Tibial nerve (tissue), 4 donors: Measurements from ENCODE around the gene SUGCT. TPM values are rescaled to one million over a fixed set of nuclear protein-coding genes. Genes with fewer than 3 reads are reported as not detected.

Experiments used
- DNase-seq, 2 donors: peaks; one replicate each; pipeline ENCODE4 v3.0.0-alpha.2; 2019; ENCODE audit warnings: low spot score in 2 of 2
- H3K27ac ChIP-seq, 4 donors: fragments of 200-600 bp; sonication (generic) in 3 of 4; one replicate each; pipeline ENCODE4 v1.5.1; 2017 to 2019; ENCODE audit warnings: mild to moderate bottlenecking in 1 of 4
- H3K27me3 ChIP-seq, 2 donors: fragments of 200-600 bp; sonication (generic) in 1 of 2; one replicate each; pipeline versions ENCODE4 v1.5.1 to v1.6.0; 2017 to 2019
- H3K36me3 ChIP-seq, 3 donors: fragments of 200-600 bp; sonication (generic); one replicate each; pipeline ENCODE4 v1.5.1; 2018 to 2019
- H3K4me1 ChIP-seq, 4 donors: fragments of 200-600 bp; sonication (generic) in 3 of 4; one replicate each; pipeline ENCODE4 v1.5.1; 2017 to 2019
- H3K4me3 ChIP-seq, 4 donors: fragments of 200-600 bp; sonication (generic) in 3 of 4; one replicate each; pipeline ENCODE4 v1.5.1; 2017 to 2019; ENCODE audit warnings: mild to moderate bottlenecking in 1 of 4, moderate library complexity in 1 of 4
- H3K9me3 ChIP-seq, 4 donors: fragments of 200-600 bp; sonication (generic) in 3 of 4; one replicate each; pipeline ENCODE4 v1.5.1; 2017 to 2019
- EP300 ChIP-seq, 2 donors: sonication (generic); formaldehyde crosslinking; IDR thresholded peaks; one replicate each; pipeline ENCODE4 v1.6.1; 2017; ENCODE audit warnings: antibody characterized with exemption in 2 of 2, mild to moderate bottlenecking in 1 of 2
- POLR2A ChIP-seq, 2 donors: fragments of 450-650 bp; IDR thresholded peaks; one replicate each; pipeline ENCODE4 v1.6.1; 2017; ENCODE audit warnings: antibody characterized with exemption in 2 of 2, mild to moderate bottlenecking in 2 of 2, moderate library complexity in 2 of 2
- WGBS, 2 donors: methylation state at CpG; one replicate each; pipeline ENCODE4 v1.1.5; 2018; 5-methylcytosine and 5-hydroxymethylcytosine counted together
- total RNA-seq, 4 donors: library from RNA; depleted of rRNA; stranded (reverse); fragments of >200 nt; gene quantifications; one replicate each; pipeline ENCODE4 v1.1.0, GENCODE V29; 2016
- TF ChIP-seq, protein P1 (sequence below), 5 experiments: fragments of 200-600 bp in 3 of 5; fragments of 450-650 bp in 2 of 5; sonication (generic) in 3 of 5; IDR thresholded peaks; one replicate each; pipeline ENCODE4 v1.5.1; 2016 to 2019; ENCODE audit warnings: antibody characterized with exemption in 5 of 5, mild to moderate bottlenecking in 3 of 5, moderate library complexity in 2 of 5

Gene SUGCT
- total RNA-seq, 4 donors from 2014 or later = 2.7 to 20.8 (median 6.2) TPM

DNA sequence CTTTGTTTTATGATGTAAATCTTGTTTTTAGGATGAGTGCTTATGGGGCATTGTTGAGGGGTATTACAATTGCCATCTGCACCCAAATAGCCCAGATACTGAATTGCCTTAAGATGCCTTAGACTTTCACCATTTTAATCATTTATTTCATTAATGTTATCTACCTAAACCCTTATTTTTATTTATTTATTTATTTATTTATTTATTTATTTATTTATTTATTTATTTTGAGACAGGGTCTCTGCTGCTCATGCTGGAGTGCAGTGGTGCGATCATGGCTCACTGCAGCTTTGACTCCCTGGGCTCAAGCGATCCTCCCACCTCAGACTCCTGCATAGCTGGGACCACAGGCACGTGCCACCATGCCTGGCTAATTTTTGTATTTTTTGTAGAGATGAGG is 560.2 kb downstream of the SUGCT start:
- Histone ChIP-seq H3K27ac (no peak overlapping the region), H3K4me1 (no peaks in the 10 kb centered on the region), H3K36me3 (no peaks in the 10 kb centered on the region), H3K27me3 (no peaks in the 10 kb centered on the region), H3K4me3 (no peak overlapping the region), H3K9me3 (no peaks in the 10 kb centered on the region)
- TF ChIP-seq POLR2A (IDR thresholded peaks at IDR 0.05) (no peak), EP300 (IDR thresholded peaks at IDR 0.05) (no peak)
- TF ChIP-seq, protein P1, sequence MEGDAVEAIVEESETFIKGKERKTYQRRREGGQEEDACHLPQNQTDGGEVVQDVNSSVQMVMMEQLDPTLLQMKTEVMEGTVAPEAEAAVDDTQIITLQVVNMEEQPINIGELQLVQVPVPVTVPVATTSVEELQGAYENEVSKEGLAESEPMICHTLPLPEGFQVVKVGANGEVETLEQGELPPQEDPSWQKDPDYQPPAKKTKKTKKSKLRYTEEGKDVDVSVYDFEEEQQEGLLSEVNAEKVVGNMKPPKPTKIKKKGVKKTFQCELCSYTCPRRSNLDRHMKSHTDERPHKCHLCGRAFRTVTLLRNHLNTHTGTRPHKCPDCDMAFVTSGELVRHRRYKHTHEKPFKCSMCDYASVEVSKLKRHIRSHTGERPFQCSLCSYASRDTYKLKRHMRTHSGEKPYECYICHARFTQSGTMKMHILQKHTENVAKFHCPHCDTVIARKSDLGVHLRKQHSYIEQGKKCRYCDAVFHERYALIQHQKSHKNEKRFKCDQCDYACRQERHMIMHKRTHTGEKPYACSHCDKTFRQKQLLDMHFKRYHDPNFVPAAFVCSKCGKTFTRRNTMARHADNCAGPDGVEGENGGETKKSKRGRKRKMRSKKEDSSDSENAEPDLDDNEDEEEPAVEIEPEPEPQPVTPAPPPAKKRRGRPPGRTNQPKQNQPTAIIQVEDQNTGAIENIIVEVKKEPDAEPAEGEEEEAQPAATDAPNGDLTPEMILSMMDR (IDR thresholded peaks at IDR 0.05) = no peak
- DNase-seq = no peak
- 90 to 96% methylated on average over 3 of the region's 3 CpGs for WGBS, 2 donors

DNA sequence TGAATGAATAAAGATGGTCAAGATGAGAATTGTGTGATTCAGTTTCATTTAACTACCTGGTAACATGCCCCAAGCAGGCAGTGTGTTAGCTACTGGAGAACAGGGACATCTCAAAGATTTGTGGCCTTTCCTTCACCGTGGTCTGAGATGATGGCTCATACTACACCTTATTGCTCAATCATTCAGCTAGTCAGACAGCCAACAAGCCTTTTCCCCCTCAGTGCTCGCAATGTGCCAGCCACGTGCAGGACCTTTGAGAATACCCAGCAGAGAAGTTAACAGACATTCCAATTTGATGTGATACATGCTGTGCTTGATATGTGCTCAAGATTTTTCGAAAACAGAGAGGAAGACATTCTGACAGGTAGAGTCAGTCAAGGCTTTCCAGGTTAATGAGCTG is 562.8 kb downstream of the SUGCT start:
- Histone ChIP-seq H3K9me3 (no peaks in the 10 kb centered on the region), H3K27me3 (no peaks in the 10 kb centered on the region), H3K4me3 (no peak overlapping the region), H3K4me1 (no peaks in the 10 kb centered on the region), H3K27ac (no peak overlapping the region), H3K36me3 (no peaks in the 10 kb centered on the region)
- DNase-seq = no peak
- no peak for TF ChIP-seq EP300 (IDR thresholded peaks at IDR 0.05)
- 88 to 93% methylated on average over 4 of the region's 4 CpGs for WGBS, 2 donors

DNA sequence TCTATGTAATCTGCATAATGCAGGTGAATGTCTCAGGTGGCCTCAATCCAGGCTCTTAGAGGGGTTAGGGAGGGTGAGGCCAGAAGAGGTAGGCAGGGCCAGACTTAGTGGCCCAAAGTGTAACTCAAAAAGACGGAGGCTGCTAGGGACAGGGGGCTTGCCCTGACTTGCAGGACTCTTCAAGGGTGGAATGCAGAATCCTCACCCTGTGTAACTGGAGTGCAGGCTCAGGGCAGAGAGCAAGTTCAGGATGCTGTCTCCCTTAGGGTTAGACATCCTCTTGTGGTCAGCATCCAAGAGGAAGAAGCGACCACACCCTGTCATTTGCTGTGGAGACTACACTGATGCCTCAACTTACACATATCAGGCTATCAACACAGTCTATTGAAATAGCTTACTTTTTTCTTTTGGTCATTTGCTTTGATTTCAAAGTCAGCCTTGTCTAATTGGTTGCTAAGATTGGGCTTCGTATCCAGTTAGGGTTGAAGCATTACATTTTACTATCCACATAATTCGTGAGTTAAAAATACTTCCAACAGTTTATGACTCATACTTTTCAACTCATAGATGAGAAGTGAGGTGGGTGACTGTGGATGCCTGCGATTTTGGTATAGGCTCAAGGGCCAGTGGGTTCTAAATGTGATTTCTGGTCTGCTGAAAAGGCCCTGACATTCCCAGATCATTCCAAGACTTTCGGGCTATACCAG is 563.6 kb downstream of the SUGCT start:
- Histone ChIP-seq H3K36me3 (no peaks in the 10 kb centered on the region), H3K27me3 (no peaks in the 10 kb centered on the region), H3K27ac (no peak overlapping the region), H3K4me1 (no peaks in the 10 kb centered on the region), H3K9me3 (no peaks in the 10 kb centered on the region), H3K4me3 (no peak overlapping the region)
- 83 to 92% methylated on average over 6 of the region's 6 CpGs for WGBS, 2 donors
- TF ChIP-seq POLR2A (IDR thresholded peaks at IDR 0.05) = no peak
- TF ChIP-seq, protein P1 (IDR thresholded peaks at IDR 0.05) = no peak
- no peak for TF ChIP-seq EP300 (IDR thresholded peaks at IDR 0.05)
- DNase-seq = no peak

DNA sequence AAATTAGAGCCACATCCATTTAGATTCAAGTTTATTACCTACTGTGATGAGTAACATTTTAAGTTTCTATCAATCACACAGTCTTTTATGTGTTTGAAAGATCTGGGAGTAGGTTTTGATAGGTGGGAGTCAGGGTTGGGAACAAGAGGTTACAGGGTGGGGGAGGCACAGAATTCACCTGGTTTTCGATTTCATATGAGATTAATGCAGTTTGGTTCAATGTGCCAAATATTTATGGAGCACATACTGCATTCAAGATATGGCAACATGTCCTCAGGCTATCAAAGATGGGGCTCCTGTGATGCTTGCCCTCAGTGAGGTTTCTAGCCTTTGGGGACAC is 564.1 kb downstream of the SUGCT start:
- WGBS, 2 donors = 92 to 96% methylated on average over 1 of the region's 1 CpG
- Histone ChIP-seq H3K4me1 (no peaks in the 10 kb centered on the region), H3K9me3 (no peaks in the 10 kb centered on the region), H3K4me3 (no peak overlapping the region), H3K27ac (no peak overlapping the region), H3K36me3 (no peaks in the 10 kb centered on the region), H3K27me3 (no peaks in the 10 kb centered on the region)
- TF ChIP-seq EP300 (IDR thresholded peaks at IDR 0.05) (no peak), POLR2A (IDR thresholded peaks at IDR 0.05) (no peak)
- TF ChIP-seq, protein P1 (IDR thresholded peaks at IDR 0.05) = no peak
- DNase-seq = no peak

DNA sequence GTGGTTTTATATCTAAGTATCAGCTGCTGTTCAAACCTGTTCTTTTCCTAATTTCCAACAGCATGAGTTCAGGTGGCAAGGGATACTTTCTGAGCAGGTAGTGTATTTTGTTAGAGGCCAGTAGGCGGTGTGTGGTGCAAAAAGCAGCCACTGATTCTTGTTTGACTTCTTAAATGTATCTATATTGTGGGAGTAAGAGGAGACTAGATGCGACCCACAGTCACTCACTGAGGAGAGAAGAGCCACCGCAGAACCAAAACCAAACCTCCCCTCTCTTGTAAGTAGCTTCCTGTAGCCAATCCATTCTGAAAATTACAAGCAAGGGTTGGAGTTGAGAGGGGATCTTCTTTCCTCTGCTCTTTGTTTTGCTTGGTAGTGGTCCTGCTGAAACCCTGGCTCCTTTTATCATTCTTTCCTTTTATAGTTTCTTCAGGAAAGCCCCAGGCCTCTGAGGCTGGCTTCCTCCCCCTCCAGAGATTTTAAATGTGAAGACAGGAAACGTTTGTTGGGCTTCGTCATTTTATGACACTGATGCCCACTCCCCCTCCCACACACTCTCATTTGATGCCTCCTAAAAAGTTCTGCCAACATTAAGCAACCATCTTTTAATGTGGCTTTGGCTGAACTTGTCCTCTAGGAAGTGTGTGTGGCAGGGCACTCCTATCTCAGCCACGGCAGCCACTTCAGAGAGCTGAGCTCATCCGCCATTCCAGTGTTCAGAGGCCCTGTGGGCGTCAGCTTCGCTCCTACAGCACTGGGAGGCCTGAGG is 566.0 kb downstream of the SUGCT start:
- TF ChIP-seq POLR2A (IDR thresholded peaks at IDR 0.05) = no peak
- no peak for TF ChIP-seq EP300 (IDR thresholded peaks at IDR 0.05)
- TF ChIP-seq, protein P1 (IDR thresholded peaks at IDR 0.05) = no peak

More for the DNA sequence above, 566.0 kb downstream of the SUGCT start:
- no peak for DNase-seq
- no peak overlapping the region for H3K4me3 ChIP-seq
- no peaks in the 10 kb centered on the region for H3K27me3 ChIP-seq
- WGBS, 2 donors = 66 to 69% methylated on average over 9 of the region's 9 CpGs
- H3K27ac ChIP-seq = no peak overlapping the region
- no peaks in the 10 kb centered on the region for H3K4me1 ChIP-seq
- no peaks in the 10 kb centered on the region for H3K9me3 ChIP-seq
- H3K36me3 ChIP-seq = no peaks in the 10 kb centered on the region
